ENCODE measurements around the gene LTB4R2.

The LTB4R2 gene

GRCh38 chr14:24307575-24308341 is 2.2 kb upstream of the LTB4R2 start, which contains the start of gene CIDEB:
Gene CIDEB, minus strand, starts transcription at chr14:24307977. Its CDS starts 119 bp downstream, at chr14:24307858.
- no peaks in the 10 kb centered on the region for H3K9me3 Mint-ChIP-seq
- H3K4me1 Mint-ChIP-seq, result peaks cover 47% of the 10 kb centered on the region
- H3K4me3 Mint-ChIP-seq, result no peak within 1 kb of the TSS
- H3K27me3 Mint-ChIP-seq, result no peaks in the 10 kb centered on the region
- peak within 1 kb of the TSS in 1 of 2 donors; percentile 16 for H3K27ac Mint-ChIP-seq
- ATAC-seq (peak; percentile 3), DNase-seq (peak; percentile 54 to 62)

GRCh38 chr14:24308342-24309124 is 1.4 kb upstream of the LTB4R2 start:
- peaks cover 55% of the 10 kb centered on the region for H3K4me1 Mint-ChIP-seq
- ATAC-seq, result no peak
- H3K27me3 Mint-ChIP-seq, result no peaks in the 10 kb centered on the region
- H3K9me3 Mint-ChIP-seq, result no peaks in the 10 kb centered on the region
- DNase-seq, result no peak
- H3K4me3 Mint-ChIP-seq, result no peak overlapping the region
- no peak overlapping the region for H3K27ac Mint-ChIP-seq

DNA sequence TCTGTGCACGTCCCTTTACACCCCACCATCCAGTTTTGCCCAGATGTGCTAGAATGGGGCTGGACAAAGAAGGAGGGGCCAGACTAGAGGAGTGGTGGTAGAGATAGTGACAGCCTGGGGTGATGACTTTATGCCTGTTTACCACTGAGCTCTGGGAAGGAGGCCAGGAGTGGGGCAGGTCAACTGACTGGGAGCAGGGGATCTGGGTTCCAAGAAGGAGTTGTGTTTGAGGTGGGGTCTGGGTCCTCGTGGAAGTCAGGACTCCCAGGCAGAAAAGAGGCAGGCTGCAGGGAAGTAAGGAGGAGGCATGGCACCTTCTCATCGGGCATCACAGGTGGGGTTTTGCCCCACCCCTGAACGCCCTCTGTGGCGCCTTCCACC is 315 bp downstream of the LTB4R2 start:
- H3K9me3 Mint-ChIP-seq, result no peaks in the 10 kb centered on the region
- H3K4me1 Mint-ChIP-seq, result peaks cover 72% of the 10 kb centered on the region
- no peak for ATAC-seq
- H3K4me3 Mint-ChIP-seq, result peak overlapping the region; percentile 69 to 84
- H3K27me3 Mint-ChIP-seq, result no peaks in the 10 kb centered on the region
- no peak for DNase-seq
- H3K27ac Mint-ChIP-seq, result peak overlapping the region in 1 of 2 donors; percentile 68

DNA sequence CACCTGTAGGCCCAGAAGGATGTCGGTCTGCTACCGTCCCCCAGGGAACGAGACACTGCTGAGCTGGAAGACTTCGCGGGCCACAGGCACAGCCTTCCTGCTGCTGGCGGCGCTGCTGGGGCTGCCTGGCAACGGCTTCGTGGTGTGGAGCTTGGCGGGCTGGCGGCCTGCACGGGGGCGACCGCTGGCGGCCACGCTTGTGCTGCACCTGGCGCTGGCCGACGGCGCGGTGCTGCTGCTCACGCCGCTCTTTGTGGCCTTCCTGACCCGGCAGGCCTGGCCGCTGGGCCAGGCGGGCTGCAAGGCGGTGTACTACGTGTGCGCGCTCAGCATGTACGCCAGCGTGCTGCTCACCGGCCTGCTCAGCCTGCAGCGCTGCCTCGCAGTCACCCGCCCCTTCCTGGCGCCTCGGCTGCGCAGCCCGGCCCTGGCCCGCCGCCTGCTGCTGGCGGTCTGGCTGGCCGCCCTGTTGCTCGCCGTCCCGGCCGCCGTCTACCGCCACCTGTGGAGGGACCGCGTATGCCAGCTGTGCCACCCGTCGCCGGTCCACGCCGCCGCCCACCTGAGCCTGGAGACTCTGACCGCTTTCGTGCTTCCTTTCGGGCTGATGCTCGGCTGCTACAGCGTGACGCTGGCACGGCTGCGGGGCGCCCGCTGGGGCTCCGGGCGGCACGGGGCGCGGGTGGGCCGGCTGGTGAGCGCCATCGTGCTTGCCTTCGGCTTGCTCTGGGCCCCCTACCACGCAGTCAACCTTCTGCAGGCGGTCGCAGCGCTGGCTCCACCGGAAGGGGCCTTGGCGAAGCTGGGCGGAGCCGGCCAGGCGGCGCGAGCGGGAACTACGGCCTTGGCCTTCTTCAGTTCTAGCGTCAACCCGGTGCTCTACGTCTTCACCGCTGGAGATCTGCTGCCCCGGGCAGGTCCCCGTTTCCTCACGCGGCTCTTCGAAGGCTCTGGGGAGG is 985 bp downstream of the LTB4R2 start, which contains the start of gene LTB4R:
Gene LTB4R (plus strand): TSS at position 857 of the 959 bp plus-strand sequence. CDS start 4,150 bp downstream, outside the sequence.
- no peaks in the 10 kb centered on the region for H3K27me3 Mint-ChIP-seq
- H3K27ac Mint-ChIP-seq, result peak within 1 kb of the TSS; percentile 55 to 81

DNA sequence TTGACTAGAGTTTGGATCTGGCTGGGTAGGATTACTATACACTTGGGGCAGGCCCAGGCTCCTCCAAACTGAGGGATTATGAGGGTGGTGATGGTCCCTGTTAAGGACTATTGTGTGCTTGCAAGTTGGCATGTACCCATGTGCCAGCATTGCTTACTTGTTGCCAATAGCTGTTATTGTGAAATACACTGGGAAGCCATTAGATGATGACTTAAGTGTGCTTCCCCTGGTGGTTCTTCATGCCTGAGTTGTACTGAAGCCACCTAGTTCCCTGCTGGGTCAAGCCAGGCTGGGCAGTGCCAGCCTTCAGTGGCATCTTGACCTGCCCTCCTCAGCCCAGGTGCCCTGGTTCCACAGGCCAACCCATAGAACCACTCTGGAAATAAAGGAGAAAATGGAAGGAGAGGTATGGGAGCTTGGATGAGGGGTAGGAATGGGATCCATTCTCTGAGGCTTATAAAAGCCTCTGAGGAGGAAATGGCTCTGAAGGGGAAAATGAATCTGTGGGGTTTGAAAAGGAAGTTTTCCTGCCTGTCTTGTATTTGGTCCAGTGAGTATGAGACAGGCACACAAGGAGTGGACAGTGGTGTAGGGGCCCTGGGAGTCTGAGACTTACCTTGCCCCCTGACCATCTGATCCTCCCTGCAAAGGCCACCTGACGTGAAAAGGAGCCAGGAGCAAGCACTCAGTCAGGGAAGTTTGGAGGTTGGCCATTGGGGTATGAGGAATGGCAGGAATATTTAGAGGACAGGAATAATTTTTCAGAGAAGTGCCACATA is 2.1 kb downstream of the LTB4R2 start:
- Mint-ChIP-seq H3K27me3 (no peaks in the 10 kb centered on the region), H3K27ac (peak overlapping the region; percentile 1 to 81), H3K4me1 (peaks cover 85% of the 10 kb centered on the region), H3K9me3 (no peaks in the 10 kb centered on the region), H3K4me3 (peak overlapping the region; percentile 69 to 84)
- DNase-seq (no peak), ATAC-seq (no peak)

More for the DNA sequence above, 985 bp downstream of the LTB4R2 start, which contains the start of gene LTB4R:
- ATAC-seq (peak; percentile 88), DNase-seq (peak; percentile 72 to 77)
- Mint-ChIP-seq H3K4me1 (peaks cover 79% of the 10 kb centered on the region), H3K4me3 (peak within 1 kb of the TSS; percentile 69 to 84), H3K9me3 (no peaks in the 10 kb centered on the region)

GRCh38 chr14:24312736-24313507 is 3.0 kb downstream of the LTB4R2 start:
- Mint-ChIP-seq H3K9me3 (no peaks in the 10 kb centered on the region), H3K4me3 (peak overlapping the region; percentile 69 to 84), H3K27me3 (no peaks in the 10 kb centered on the region), H3K27ac (peak overlapping the region in 1 of 2 donors; percentile 49), H3K4me1 (peaks cover 85% of the 10 kb centered on the region)
- ATAC-seq (no peak), DNase-seq (peak in 1 of 2 donors; percentile 37)

DNA sequence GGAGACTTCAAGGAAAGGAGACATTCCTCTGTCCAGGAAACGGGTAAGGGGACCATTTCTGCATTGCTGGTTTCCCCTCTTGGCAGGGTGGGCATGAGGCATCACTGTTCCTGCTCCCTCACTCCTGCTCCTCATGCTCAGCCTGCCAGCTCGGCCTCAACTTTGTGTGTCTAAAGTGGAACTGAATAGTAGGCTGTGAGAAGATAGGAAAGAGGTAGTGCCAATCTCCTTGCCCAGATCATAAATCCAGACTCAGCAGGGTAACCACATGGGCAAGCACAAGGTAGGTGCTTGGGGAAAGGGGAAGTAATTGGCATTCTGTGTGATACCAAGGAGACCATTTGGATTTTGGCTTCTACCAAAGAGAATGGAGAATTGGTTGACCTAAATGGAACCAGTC is 4.0 kb downstream of the LTB4R2 start:
- Mint-ChIP-seq H3K27me3 (peaks cover 1% of the 10 kb centered on the region), H3K4me3 (peak overlapping the region; percentile 14 to 29), H3K27ac (peak overlapping the region in 1 of 2 donors; percentile 73), H3K9me3 (no peaks in the 10 kb centered on the region), H3K4me1 (peaks cover 81% of the 10 kb centered on the region)
- ATAC-seq (no peak), DNase-seq (no peak)

- Mint-ChIP-seq H3K27ac (peak overlapping the region in 1 of 2 donors; percentile 4), H3K9me3 (no peaks in the 10 kb centered on the region), H3K4me1 (peaks cover 77% of the 10 kb centered on the region), H3K4me3 (no peak overlapping the region), H3K27me3 (peaks cover 8% of the 10 kb centered on the region)
- ATAC-seq, result no peak
- no peak for DNase-seq
Observed at GRCh38 chr14:24314377-24315193, 4.6 kb downstream of the LTB4R2 start.

GRCh38 chr14:24315243-24315806 is 5.4 kb downstream of the LTB4R2 start:
- no peak overlapping the region for H3K27ac Mint-ChIP-seq
- H3K27me3 Mint-ChIP-seq, result peaks cover 15% of the 10 kb centered on the region

DNA sequence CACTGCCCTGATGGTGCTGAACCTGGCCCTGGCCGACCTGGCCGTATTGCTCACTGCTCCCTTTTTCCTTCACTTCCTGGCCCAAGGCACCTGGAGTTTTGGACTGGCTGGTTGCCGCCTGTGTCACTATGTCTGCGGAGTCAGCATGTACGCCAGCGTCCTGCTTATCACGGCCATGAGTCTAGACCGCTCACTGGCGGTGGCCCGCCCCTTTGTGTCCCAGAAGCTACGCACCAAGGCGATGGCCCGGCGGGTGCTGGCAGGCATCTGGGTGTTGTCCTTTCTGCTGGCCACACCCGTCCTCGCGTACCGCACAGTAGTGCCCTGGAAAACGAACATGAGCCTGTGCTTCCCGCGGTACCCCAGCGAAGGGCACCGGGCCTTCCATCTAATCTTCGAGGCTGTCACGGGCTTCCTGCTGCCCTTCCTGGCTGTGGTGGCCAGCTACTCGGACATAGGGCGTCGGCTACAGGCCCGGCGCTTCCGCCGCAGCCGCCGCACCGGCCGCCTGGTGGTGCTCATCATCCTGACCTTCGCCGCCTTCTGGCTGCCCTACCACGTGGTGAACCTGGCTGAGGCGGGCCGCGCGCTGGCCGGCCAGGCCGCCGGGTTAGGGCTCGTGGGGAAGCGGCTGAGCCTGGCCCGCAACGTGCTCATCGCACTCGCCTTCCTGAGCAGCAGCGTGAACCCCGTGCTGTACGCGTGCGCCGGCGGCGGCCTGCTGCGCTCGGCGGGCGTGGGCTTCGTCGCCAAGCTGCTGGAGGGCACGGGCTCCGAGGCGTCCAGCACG is 6.1 kb downstream of the LTB4R2 start:
- H3K4me1 Mint-ChIP-seq, result peaks cover 66% of the 10 kb centered on the region
- no peak overlapping the region for H3K27ac Mint-ChIP-seq

More at GRCh38 chr14:24315243-24315806, 5.4 kb downstream of the LTB4R2 start:
- Mint-ChIP-seq H3K9me3 (no peaks in the 10 kb centered on the region), H3K4me1 (peaks cover 69% of the 10 kb centered on the region), H3K4me3 (no peak overlapping the region)
- DNase-seq (no peak), ATAC-seq (no peak)

GRCh38 chr14:24316597-24316950 is 6.6 kb downstream of the LTB4R2 start:
- Mint-ChIP-seq H3K4me3 (no peak overlapping the region), H3K27ac (no peak overlapping the region), H3K27me3 (peaks cover 17% of the 10 kb centered on the region), H3K4me1 (peaks cover 61% of the 10 kb centered on the region), H3K9me3 (no peaks in the 10 kb centered on the region)
- no peak for ATAC-seq
- no peak for DNase-seq

More for the DNA sequence above, 6.1 kb downstream of the LTB4R2 start:
- H3K9me3 Mint-ChIP-seq, result no peaks in the 10 kb centered on the region
- peaks cover 17% of the 10 kb centered on the region for H3K27me3 Mint-ChIP-seq
- no peak overlapping the region for H3K4me3 Mint-ChIP-seq
- ATAC-seq (peak; percentile 16), DNase-seq (no peak)

Measured in stimulated activated naive CD8-positive, alpha-beta T cell treated with anti-CD3 and anti-CD28 coated beads, Interleukin-15, amount 100 ng/mL, for 72 hours (primary cell).